SK-N-SH treated with all-trans-retinoic acid at 6 μM for 48 hours (cell line): ENCODE results near the gene C11orf58.

Source experiments
- ARNTL ChIP-seq: fragments of 450-650 bp; formaldehyde crosslinking; IDR thresholded peaks from 2 replicates; pipeline ENCODE4 v1.5.0; 2020; ENCODE audit warnings: low read depth, mild to moderate bottlenecking, moderate library complexity, borderline replicate concordance
- BACH2 ChIP-seq: fragments of 250-450 bp; sonication (Bioruptor Pico); IDR thresholded peaks from 2 replicates; pipeline ENCODE4 v1.9.0; 2021; ENCODE audit warnings: mild to moderate bottlenecking, borderline replicate concordance
- GLIS3 ChIP-seq: fragments of 250-450 bp; sonication (Bioruptor Pico); IDR thresholded peaks from 2 replicates; pipeline ENCODE4 v1.5.0; 2020; ENCODE audit warnings: mild to moderate bottlenecking, moderate library complexity
- PPARA ChIP-seq: fragments of 250-450 bp; sonication (Bioruptor Pico); IDR thresholded peaks from 2 replicates; pipeline ENCODE4 v1.5.0; 2020; ENCODE audit warnings: mild to moderate bottlenecking, borderline replicate concordance
- RARB ChIP-seq: fragments of 250-450 bp; sonication (Bioruptor Pico); IDR thresholded peaks from 2 replicates; pipeline ENCODE4 v1.8.0; 2021; ENCODE audit warnings: mild to moderate bottlenecking, moderate library complexity
- ZC3H10 ChIP-seq: fragments of 250-450 bp; sonication (Bioruptor Pico); IDR thresholded peaks from 2 replicates; pipeline ENCODE4 v1.5.1; 2021; ENCODE audit warnings: mild to moderate bottlenecking, moderate library complexity
- ZFP30 ChIP-seq: fragments of 450-650 bp; formaldehyde crosslinking; IDR thresholded peaks from 2 replicates; pipeline ENCODE4 v1.5.0; 2022; ENCODE audit warnings: mild to moderate bottlenecking, moderate library complexity
- TF ChIP-seq, protein P1 (sequence below): fragments of 250-450 bp; sonication (Bioruptor Pico); IDR thresholded peaks from 2 replicates; pipeline ENCODE4 v1.8.0; 2020; ENCODE audit warnings: mild to moderate bottlenecking, moderate library complexity, borderline replicate concordance
- TF ChIP-seq, protein P2 (sequence below): fragments of 250-450 bp; sonication (Bioruptor Pico); IDR thresholded peaks from 2 replicates; pipeline ENCODE4 v1.5.1; 2020; ENCODE audit warnings: low read depth, mild to moderate bottlenecking, moderate library complexity

DNA sequence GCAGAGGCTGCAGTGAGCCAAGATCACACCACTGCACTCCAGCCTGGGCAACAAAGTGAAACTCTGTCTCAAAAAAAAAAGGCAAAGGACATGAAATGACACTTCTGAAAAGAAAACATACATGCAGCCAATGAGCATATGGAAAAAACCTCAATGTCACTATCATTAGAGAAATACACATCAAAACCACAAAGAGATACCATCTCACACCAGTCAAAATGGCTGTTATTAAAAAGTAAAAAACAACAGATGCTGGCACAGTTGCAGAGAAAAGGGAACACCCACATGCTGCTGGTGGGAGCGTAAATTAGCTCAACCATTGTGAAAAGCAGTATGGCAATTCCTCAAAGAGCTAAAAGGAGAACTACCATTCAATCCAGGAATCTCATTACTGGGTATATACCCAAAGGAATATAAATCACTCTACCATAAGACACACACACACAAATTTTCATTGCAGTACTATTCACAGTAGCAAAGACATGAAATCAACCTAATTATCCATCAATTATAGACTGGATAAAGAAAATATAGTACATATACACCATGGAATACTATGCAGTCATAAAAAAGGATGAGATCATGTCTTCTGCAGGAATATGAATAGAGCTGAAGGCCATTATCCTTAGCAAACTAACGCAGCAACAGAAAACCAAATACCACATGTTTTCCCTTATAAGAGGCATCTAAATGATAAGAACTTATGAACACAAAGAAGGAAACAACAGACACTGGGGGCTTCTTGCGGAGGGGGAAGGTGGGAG is 15.7 kb upstream of the C11orf58 start:
- no peak for TF ChIP-seq PPARA (CRISPR knock-in tag)
- TF ChIP-seq RARB, result no peak
- TF ChIP-seq ZFP30, result no peak
- no peak for TF ChIP-seq ZC3H10
- TF ChIP-seq ARNTL, result no peak
- no peak for TF ChIP-seq BACH2 (CRISPR knock-in tag)
- TF ChIP-seq, protein P1, sequence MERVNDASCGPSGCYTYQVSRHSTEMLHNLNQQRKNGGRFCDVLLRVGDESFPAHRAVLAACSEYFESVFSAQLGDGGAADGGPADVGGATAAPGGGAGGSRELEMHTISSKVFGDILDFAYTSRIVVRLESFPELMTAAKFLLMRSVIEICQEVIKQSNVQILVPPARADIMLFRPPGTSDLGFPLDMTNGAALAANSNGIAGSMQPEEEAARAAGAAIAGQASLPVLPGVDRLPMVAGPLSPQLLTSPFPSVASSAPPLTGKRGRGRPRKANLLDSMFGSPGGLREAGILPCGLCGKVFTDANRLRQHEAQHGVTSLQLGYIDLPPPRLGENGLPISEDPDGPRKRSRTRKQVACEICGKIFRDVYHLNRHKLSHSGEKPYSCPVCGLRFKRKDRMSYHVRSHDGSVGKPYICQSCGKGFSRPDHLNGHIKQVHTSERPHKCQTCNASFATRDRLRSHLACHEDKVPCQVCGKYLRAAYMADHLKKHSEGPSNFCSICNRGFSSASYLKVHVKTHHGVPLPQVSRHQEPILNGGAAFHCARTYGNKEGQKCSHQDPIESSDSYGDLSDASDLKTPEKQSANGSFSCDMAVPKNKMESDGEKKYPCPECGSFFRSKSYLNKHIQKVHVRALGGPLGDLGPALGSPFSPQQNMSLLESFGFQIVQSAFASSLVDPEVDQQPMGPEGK (CRISPR knock-in tag), result no peak
- TF ChIP-seq, protein P2, sequence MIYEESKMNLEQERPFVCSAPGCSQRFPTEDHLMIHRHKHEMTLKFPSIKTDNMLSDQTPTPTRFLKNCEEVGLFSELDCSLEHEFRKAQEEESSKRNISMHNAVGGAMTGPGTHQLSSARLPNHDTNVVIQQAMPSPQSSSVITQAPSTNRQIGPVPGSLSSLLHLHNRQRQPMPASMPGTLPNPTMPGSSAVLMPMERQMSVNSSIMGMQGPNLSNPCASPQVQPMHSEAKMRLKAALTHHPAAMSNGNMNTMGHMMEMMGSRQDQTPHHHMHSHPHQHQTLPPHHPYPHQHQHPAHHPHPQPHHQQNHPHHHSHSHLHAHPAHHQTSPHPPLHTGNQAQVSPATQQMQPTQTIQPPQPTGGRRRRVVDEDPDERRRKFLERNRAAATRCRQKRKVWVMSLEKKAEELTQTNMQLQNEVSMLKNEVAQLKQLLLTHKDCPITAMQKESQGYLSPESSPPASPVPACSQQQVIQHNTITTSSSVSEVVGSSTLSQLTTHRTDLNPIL (CRISPR knock-in tag), result no peak
- TF ChIP-seq GLIS3 (CRISPR knock-in tag), result no peak
